Prostate gland (tissue), 2 donors: ENCODE measurements around the gene DUOX2. TPM values are rescaled to one million over a fixed set of nuclear protein-coding genes. Genes with fewer than 3 reads are reported as not detected.

Experiments used
- DNase-seq: peaks from one replicate; pipeline ENCODE4 v3.0.0-alpha.2; 2019; ENCODE audit warnings: low spot score
- H3K27ac ChIP-seq, 2 donors: fragments of 200-600 bp; sonication (generic); 2 replicates each; pipeline ENCODE4 v1.5.1; 2017 to 2019
- H3K27me3 ChIP-seq: fragments of 200-600 bp; sonication (generic); replicated peaks from 2 replicates; pipeline ENCODE4 v1.5.1; 2019; ENCODE audit not compliant: insufficient read depth
- H3K36me3 ChIP-seq, 2 donors: fragments of 200-600 bp; sonication (generic); 1 replicate in 1 of 2; 2 replicates in 1 of 2; pipeline versions ENCODE4 v1.5.1 to v1.8.1; 2017 to 2019
- H3K4me1 ChIP-seq: fragments of 200-600 bp; sonication (generic); replicated peaks from 2 replicates; pipeline ENCODE4 v1.5.1; 2019
- H3K4me3 ChIP-seq, 2 donors: fragments of 200-600 bp; sonication (generic); 2 replicates each; pipeline ENCODE4 v1.5.1; 2017 to 2019
- H3K9me3 ChIP-seq: fragments of 200-600 bp; sonication (generic); 2 replicates; pipeline ENCODE4 v1.5.1; 2017
- CTCF ChIP-seq, 4 experiments: fragments of 200-600 bp in 2 of 4; fragments of 450-650 bp in 2 of 4; sonication (generic) in 2 of 4; IDR thresholded peaks; 1 replicate in 3 of 4; 2 replicates in 1 of 4; pipeline ENCODE4 v1.5.1; 2016 to 2019; ENCODE audit warnings: antibody characterized with exemption in 4 of 4, mild to moderate bottlenecking in 2 of 4, moderate library complexity in 2 of 4
- POLR2A ChIP-seq: fragments of 450-650 bp; IDR thresholded peaks from one replicate; pipeline ENCODE4 v1.6.1; 2016; ENCODE audit warnings: antibody characterized with exemption, mild to moderate bottlenecking
- POLR2AphosphoS5 ChIP-seq: sonication (generic); formaldehyde crosslinking; IDR thresholded peaks from one replicate; pipeline ENCODE4 v1.6.1; 2017; ENCODE audit warnings: antibody characterized with exemption
- WGBS: methylation state at CpG from one replicate; pipeline ENCODE4 v1.1.5; 2018; 5-methylcytosine and 5-hydroxymethylcytosine counted together
- intact Hi-C: fragments of 100-400 bp; cut with DNase I; formaldehyde crosslinking; loops from one replicate; pipeline ENCODE4 v1.14.2; 2022
- total RNA-seq, 2 donors: library from RNA; depleted of rRNA; stranded (reverse); fragments of >200 nt; gene quantifications; one replicate each; pipeline ENCODE4 v1.1.0, GENCODE V29; 2016

Gene DUOX2
- total RNA-seq, 2 donors from 2014 or later = 2.3 to 2.5 TPM

- 59% methylated on average over 1 of the region's 1 CpG for WGBS
- no peak for DNase-seq
Measured at GRCh38 chr15:45157974-45158373, 44.0 kb upstream of the DUOX2 start.

GRCh38 chr15:45156744-45157455 is 42.9 kb upstream of the DUOX2 start:
- TF ChIP-seq POLR2A = no peak
- TF ChIP-seq CTCF (IDR thresholded peaks at IDR 0.05) = no peak
- no peak for TF ChIP-seq POLR2AphosphoS5
- Histone ChIP-seq H3K27me3 (no peaks in the 10 kb centered on the region), H3K27ac (no peak overlapping the region), H3K36me3 (no peaks in the 10 kb centered on the region), H3K4me3 (no peak overlapping the region), H3K4me1 (no peaks in the 10 kb centered on the region), H3K9me3 (no peaks in the 10 kb centered on the region)
- no peak for DNase-seq
- intact Hi-C loops = no loop called here
- 76% methylated on average over 7 of the region's 7 CpGs for WGBS

More at GRCh38 chr15:45157974-45158373, 44.0 kb upstream of the DUOX2 start:
- Histone ChIP-seq H3K36me3 (no peaks in the 10 kb centered on the region), H3K27me3 (no peaks in the 10 kb centered on the region), H3K27ac (no peak overlapping the region), H3K9me3 (no peaks in the 10 kb centered on the region), H3K4me1 (no peaks in the 10 kb centered on the region), H3K4me3 (no peak overlapping the region)
- intact Hi-C loops = no loop called here
- TF ChIP-seq POLR2AphosphoS5 (no peak), CTCF (IDR thresholded peaks at IDR 0.05) (no peak), POLR2A (no peak)

- DNase-seq = no peak
- intact Hi-C loops = no loop called here
- H3K4me3 ChIP-seq = no peak overlapping the region
- 90% methylated on average over 8 of the region's 8 CpGs for WGBS
- no peaks in the 10 kb centered on the region for H3K27me3 ChIP-seq
- H3K27ac ChIP-seq = no peak overlapping the region
- H3K9me3 ChIP-seq = no peaks in the 10 kb centered on the region
- H3K36me3 ChIP-seq = no peaks in the 10 kb centered on the region
- TF ChIP-seq POLR2AphosphoS5 (no peak), CTCF (IDR thresholded peaks at IDR 0.05) (no peak), POLR2A (no peak)
- H3K4me1 ChIP-seq = no peaks in the 10 kb centered on the region
Measured at GRCh38 chr15:45155739-45156138, 41.8 kb upstream of the DUOX2 start.

DNA sequence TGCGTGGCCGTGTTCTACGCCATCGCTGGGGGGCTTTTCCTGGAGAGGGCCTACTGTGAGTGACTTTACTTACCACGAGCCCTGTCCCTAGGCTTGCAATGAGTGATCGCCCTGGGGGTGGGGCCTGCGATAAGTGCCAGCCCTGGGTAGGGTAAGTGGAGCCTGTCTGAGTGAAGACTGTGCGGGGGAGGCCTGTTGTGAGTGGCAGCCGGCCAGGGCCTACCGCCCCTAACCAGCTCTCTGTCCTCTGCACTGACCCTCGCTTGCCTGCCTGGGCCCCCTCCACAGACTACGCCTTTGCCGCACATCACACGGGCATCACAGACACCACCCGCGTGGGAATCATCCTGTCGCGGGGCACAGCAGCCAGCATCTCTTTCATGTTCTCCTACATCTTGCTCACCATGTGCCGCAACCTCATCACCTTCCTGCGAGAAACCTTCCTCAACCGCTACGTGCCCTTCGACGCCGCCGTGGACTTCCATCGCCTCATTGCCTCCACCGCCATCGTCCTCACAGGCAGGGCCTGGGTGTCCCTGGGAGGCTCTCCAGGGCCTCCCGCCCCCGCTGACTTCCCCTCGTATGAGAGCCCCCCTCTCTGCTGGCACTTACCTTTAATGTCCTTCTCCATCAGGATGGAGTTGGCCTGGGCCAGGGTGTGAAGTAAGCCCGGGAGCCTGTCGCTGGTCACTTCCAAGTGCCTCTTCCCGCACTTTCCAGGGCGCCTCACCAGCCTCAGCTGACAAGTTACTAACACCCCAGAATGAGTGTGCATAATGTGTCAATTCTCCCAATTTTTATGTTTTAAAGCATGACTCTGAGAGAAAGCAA is 38.2 kb upstream of the DUOX2 start:
- H3K27me3 ChIP-seq = no peaks in the 10 kb centered on the region
- no peaks in the 10 kb centered on the region for H3K9me3 ChIP-seq
- WGBS = 93% methylated on average over 36 of the region's 36 CpGs
- no peaks in the 10 kb centered on the region for H3K4me1 ChIP-seq
- TF ChIP-seq POLR2A = no peak
- no peaks in the 10 kb centered on the region for H3K36me3 ChIP-seq
- DNase-seq = no peak
- intact Hi-C loops = no loop called here
- no peak overlapping the region for H3K27ac ChIP-seq
- no peak overlapping the region for H3K4me3 ChIP-seq

- Histone ChIP-seq H3K27ac (no peak overlapping the region), H3K36me3 (no peaks in the 10 kb centered on the region), H3K27me3 (no peaks in the 10 kb centered on the region), H3K4me3 (no peak overlapping the region), H3K4me1 (no peaks in the 10 kb centered on the region), H3K9me3 (no peaks in the 10 kb centered on the region)
- intact Hi-C loops = no loop called here
- WGBS = 94% methylated on average over 6 of the region's 6 CpGs
- TF ChIP-seq POLR2A (no peak), POLR2AphosphoS5 (no peak), CTCF (IDR thresholded peaks at IDR 0.05) (no peak)
- no peak for DNase-seq
Measured at GRCh38 chr15:45150997-45151396, 37.0 kb upstream of the DUOX2 start.
